ENCODE data around the gene CA14.

Gene CA14

GRCh38 chr1:150234566-150235293 lies 22.8 kb upstream of the CA14 start (continued):
- peak; percentile 28; the same call in 1 of the 2 replicates for TF ChIP-seq ZNF449 (tag by site-specific recombination; IDR thresholded peaks at IDR 0.05)
- peak; percentile 84 for TF ChIP-seq SP7 (tag by site-specific recombination; IDR thresholded peaks at IDR 0.05)
- TF ChIP-seq ZNF670 (tag by site-specific recombination; IDR thresholded peaks at IDR 0.05; ENCODE audit: low read depth): no peak
- no peak for TF ChIP-seq ZNF548 (tag by site-specific recombination; IDR thresholded peaks at IDR 0.05)
- TF ChIP-seq KLF9 (tag by site-specific recombination; IDR thresholded peaks at IDR 0.05; ENCODE audit: low read depth): peak; percentile 60
- TF ChIP-seq ZNF2 (tag by site-specific recombination; IDR thresholded peaks at IDR 0.05): no peak
- TF ChIP-seq PBX3 (CRISPR knock-in tag; IDR thresholded peaks at IDR 0.05): no peak
- no peak for TF ChIP-seq ZNF518A (tag by site-specific recombination; conservative IDR thresholded peaks at IDR 0.05; ENCODE audit: low read depth)
- TF ChIP-seq ZNF292 (tag by site-specific recombination; IDR thresholded peaks at IDR 0.05; ENCODE audit: borderline replicate concordance, low read depth): no peak
- no peak for TF ChIP-seq CTCF (tag by site-specific recombination; IDR thresholded peaks at IDR 0.05)
- 0 out of 2 replicates have a peak, but pooled peaks have one; percentile 61 for TF ChIP-seq ZBTB1 (tag by site-specific recombination; IDR thresholded peaks at IDR 0.05)
- TF ChIP-seq ZNF202 (tag by site-specific recombination; IDR thresholded peaks at IDR 0.05; ENCODE audit: borderline replicate concordance): no peak
- TF ChIP-seq ZNF596 (tag by site-specific recombination; IDR thresholded peaks at IDR 0.05): no peak
- TF ChIP-seq ZSCAN23 (tag by site-specific recombination; IDR thresholded peaks at IDR 0.05): no peak

GRCh38 chr1:150235294-150235851 lies 22.2 kb upstream of the CA14 start:
- H3K9me3 ChIP-seq (ENCODE audit: control insufficient read depth, insufficient read depth, low read depth, low read length): no peaks in the 10 kb centered on the region
- H3K36me3 ChIP-seq (ENCODE audit: control insufficient read depth in 2 of 2, insufficient read depth in 1 of 2, low read length in 2 of 2): peaks cover 10 to 13% of the 10 kb centered on the region in 2 experiments
- ChIA-PET POLR2A (interaction anchor here (0.8 kb wide), 1 partner anchor 128 kb away, joined by 4 read pairs; the partner anchor contains the start of gene RPRD2), CTCF (interaction anchor here (0.6 to 0.8 kb wide), 3 partner anchors 40 to 73 kb away, joined by 3 to 4 read pairs (median 3); no protein-coding TSS in a partner anchor)
- H3K4me3 ChIP-seq (ENCODE audit: low read depth, low read length): peak overlapping the region; percentile 89
- H3K4me1 ChIP-seq (ENCODE audit: control insufficient read depth, insufficient read depth, low read length): no peaks in the 10 kb centered on the region; the same call in 1 of the 2 replicates
- peak overlapping the region; percentile 82 for H3K27ac ChIP-seq (ENCODE audit: extremely low read depth, low read depth, low read length)
- TF ChIP-seq GLIS2 (tag by site-specific recombination; IDR thresholded peaks at IDR 0.05): peak; percentile 81
- TF ChIP-seq ZNF513 (tag by site-specific recombination; IDR thresholded peaks at IDR 0.05): 0 out of 2 replicates have a peak, but pooled peaks have one; percentile 62
- 0 out of 2 replicates have a peak, but pooled peaks have one; percentile 3 for TF ChIP-seq ZNF654 (tag by site-specific recombination; IDR thresholded peaks at IDR 0.05; ENCODE audit: low read depth)
- TF ChIP-seq KLF17 (tag by site-specific recombination; IDR thresholded peaks at IDR 0.05): no peak
- TF ChIP-seq ZFHX2 (tag by site-specific recombination; conservative IDR thresholded peaks at IDR 0.05): peak; percentile 88
- no peak for TF ChIP-seq ZNF76 (tag by site-specific recombination; IDR thresholded peaks at IDR 0.05; ENCODE audit: borderline replicate concordance, low read depth)
- TF ChIP-seq EGR2 (tag by site-specific recombination; IDR thresholded peaks at IDR 0.05; ENCODE audit: low read depth): peak; percentile 68; the same call in 1 of the 2 replicates
